C4-2B (cell line): ENCODE data around the gene GRB2.

Experiments
- CTCF ChIP-seq: fragments of 450-650 bp; conservative IDR thresholded peaks from 2 replicates; pipeline ENCODE4 v1.5.1; 2017; ENCODE audit warnings: mild to moderate bottlenecking
- ZFX ChIP-seq: fragments of 450-650 bp; IDR thresholded peaks from 2 replicates; pipeline ENCODE4 v1.6.1; 2017

GRCh38 chr17:75272848-75273184 lies 132.7 kb downstream of the GRB2 start:
- TF ChIP-seq CTCF (no peak), ZFX (no peak)
